ENCODE results near the gene HYAL1.

Gene HYAL1

DNA sequence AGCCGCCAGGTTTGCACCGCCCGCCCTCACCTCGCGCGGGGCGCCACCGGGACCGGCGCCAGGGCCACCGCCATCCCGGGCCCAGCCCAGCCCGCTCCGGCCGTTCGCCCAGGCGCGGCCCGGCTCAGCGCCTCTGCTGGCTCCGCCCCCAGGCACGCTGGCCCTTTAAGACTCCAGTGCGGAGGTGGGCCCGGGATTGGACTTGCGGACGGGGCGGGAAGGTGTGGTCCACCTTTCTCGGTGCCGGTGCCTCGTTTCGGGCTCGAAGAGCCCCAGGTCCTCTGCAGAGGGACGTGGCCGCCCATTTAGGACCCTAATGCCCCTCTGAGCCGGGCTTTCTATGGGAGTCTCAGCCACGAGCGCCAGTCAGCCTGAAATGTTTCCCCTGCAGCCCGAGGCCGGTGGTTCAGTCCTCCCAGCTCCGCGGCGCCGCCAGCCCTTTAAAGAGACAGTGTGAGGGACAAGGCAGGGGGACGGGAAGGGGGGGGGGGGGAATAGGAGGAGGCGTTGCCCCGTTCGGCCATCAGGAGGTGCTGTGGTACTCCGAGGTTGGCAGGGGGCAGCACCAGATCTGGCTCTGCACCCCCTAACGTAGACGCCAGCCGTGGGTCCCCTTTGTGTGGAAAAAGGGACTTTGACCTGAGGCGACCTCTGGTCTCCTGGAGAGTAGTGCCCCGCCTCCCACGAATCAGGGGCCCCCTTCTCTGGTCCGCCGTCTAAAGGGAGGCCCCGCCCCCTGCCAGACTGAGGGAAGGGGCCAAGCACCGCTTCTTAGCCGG, 18.2 kb upstream of the HYAL1 start:
- peak overlapping the region; percentile 73 for H3K4me3 ChIP-seq (ENCODE audit: low read depth, low read length)
- peak; percentile 44 for TF ChIP-seq CTCF (IDR thresholded peaks at IDR 0.05; ENCODE audit: low read depth, low read length)

DNA sequence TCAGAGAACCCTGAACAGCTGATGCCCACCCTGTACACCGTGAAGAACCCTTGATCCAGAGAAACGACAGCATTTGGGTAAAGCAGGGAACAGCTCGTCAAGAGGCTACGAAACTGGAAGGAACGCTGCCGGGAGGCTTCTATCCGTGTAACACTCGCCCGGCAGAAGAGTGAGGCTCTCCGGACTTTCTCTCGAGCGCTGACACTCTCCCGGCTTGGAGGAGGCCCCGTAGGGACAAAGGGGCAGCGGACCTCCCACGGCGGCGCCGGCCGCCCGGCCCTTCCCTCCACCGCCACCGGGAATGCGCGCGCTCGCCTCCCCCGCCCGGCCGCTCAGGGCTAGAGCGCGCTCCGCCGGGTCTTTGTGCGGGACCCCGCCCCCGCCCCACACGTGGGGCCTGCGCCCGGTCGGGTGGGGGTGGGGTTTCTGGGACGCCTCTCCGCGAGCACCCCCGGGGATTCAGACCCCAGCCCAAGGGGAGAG, 17.5 kb upstream of the HYAL1 start:
- peak overlapping the region; percentile 73 for H3K4me3 ChIP-seq (ENCODE audit: low read depth, low read length)
- TF ChIP-seq CTCF (IDR thresholded peaks at IDR 0.05; ENCODE audit: low read depth, low read length): no peak

DNA sequence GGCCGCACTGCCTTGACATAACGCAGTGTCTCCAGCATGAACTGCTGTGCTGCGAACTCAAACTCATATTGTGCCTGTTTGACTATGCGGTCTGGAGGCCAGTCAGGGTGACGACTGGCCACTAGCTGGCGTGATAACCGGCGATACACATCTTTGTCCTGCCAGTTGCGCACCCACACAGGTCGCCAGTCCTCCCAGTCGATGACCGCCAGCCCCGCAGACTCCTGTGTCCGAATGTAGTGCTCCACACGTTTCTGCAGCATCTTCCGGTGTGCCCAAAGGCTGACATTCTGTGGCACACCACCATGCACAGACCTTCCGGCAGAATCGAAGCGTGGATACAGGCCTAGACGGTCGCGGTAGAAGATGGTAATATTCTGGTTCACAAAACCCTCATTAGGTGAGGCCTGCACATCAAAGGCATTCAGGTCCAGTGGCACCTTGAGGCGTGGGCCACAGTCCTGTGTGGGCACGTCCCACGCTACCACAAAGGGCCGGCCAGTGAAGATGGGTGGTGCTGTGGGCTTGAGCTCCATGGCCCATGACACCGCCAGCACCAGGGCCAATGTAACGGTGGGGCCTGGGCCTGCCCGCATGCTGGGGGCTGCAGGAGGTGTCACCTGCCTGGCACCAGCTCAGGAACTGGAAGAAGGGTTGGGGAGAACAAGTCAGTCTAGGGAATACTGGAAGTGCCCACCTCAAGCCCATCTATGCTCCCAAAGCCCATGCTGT, 16.7 kb upstream of the HYAL1 start:
- no peak for TF ChIP-seq CTCF (IDR thresholded peaks at IDR 0.05; ENCODE audit: low read depth, low read length)
- peak overlapping the region; percentile 73 for H3K4me3 ChIP-seq (ENCODE audit: low read depth, low read length)

DNA sequence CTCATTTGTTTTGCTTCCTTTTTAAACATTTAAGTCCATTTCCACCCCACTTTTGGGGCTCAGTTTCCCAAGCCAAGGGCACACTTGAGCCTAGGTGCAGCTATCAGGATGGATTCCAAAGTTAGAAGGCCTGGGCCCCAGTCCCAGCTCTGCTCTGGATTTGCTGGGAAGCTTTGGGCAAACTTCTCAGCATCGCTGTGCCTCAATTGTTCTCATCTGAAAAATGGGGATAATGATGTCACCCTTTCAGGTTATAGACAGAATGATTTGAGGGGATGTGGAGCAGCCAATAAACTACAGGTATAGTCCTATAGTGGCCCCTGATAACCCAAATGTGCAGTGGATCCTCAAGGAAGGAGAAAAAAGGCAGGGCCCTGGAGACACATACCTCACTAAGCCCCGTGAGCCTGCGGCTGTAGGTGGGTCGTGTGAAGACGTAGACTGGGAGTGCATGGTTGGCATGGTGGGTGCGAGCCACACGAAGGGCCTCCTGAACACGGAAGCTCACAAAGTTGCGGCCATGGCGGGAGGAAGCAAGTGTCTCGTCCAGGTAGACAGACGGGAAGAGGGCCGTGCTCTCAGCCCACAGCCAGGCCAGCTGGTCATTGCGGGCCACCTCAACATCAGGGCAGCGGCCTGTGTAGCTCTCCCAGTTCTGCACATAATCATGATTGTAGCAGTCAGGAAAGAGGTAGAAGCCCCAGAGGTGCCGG, 16.0 kb upstream of the HYAL1 start:
- H3K4me3 ChIP-seq (ENCODE audit: low read depth, low read length): no peak overlapping the region

DNA sequence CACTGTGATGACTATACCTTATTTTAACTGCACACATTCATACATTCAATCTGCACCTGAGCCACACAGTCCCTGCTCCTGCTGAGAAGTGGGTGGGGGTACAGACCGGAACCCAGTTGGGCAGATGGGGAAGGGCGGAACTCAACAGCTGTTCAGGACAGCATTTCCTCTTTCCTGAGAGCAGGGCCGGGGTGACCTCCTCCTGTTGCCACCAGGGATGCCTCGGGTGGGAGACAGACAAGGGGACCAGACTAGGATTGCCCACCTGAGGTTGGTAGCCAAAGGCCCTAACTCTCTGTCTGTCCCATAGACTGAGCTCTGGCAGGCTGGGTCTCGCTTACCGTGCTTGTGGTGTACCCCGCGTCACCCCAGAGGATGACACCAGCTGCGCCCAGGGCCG, 15.2 kb upstream of the HYAL1 start:
- TF ChIP-seq CTCF (IDR thresholded peaks at IDR 0.05; ENCODE audit: low read depth, low read length): no peak
- no peak overlapping the region for H3K4me3 ChIP-seq (ENCODE audit: low read depth, low read length)

More for the DNA sequence above, 16.0 kb upstream of the HYAL1 start:
- no peak for TF ChIP-seq CTCF (IDR thresholded peaks at IDR 0.05; ENCODE audit: low read depth, low read length)

DNA sequence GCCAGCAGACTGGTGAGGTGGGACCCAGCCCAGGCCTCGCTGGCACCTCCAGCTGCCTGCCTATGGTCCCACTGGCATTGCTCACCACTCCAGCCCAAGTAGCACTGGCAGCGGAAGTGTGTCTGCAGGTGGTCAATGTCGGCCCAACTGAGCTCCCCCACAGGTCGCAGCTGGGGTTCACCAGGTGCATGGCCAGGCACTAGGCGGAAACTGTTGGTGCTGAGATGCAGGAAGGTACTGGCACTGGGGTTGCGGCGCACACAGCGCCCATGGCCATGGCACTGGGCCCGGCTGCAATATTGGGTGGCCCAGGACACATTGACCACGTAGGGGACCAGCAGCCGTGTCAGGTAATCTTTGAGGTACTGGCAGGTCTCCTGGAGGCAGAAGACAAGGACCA, 14.8 kb upstream of the HYAL1 start:
- TF ChIP-seq CTCF (IDR thresholded peaks at IDR 0.05; ENCODE audit: low read depth, low read length): no peak
- H3K4me3 ChIP-seq (ENCODE audit: low read depth, low read length): no peak overlapping the region

Measured in WI38 (cell line).